ENCODE data around the gene TLK1.

DNA sequence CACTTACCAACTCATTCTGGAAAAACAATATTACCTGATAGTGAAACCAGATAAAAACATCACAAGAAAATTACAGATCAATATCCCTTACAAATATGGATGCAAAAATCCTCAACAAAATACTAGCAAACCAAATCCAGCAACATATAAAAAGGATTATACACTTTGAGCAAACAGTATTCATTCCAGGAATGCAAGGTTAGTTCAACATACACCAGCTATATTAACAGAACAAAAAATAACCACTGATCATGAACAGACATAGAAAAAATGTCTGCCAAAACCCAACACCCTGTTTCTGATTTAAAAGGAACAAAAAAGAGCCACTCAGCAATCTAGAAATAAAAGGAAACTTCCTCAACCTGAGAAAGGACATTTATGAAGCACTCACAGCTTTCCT is 62.1 kb downstream of the TLK1 start:
- TF ChIP-seq CTCF (IDR thresholded peaks at IDR 0.05): no peak
- TF ChIP-seq POLR2AphosphoS5 (IDR thresholded peaks at IDR 0.05): no peak
- TF ChIP-seq POLR2A (IDR thresholded peaks at IDR 0.05): no peak

All from sigmoid colon (tissue), 4 donors.